Stimulated activated CD4-positive, alpha-beta T cell treated with anti-CD3 and anti-CD28 coated beads, TNF-alpha, amount 100 ng/mL, for 24 hours (primary cell): ENCODE measurements around the gene PIERCE2.
"Not testable (repeated sequence)": the region's sequence is repeated elsewhere in the genome, so short reads cannot be mapped to it uniquely, and the experiment has no call there.

ENCODE experiments used
- DNase-seq, 3 experiments: peaks; one replicate each; pipeline ENCODE4 v3.0.0-alpha.2; 2020; ENCODE audit warnings: low read depth in 3 of 3

Gene PIERCE2

GRCh38 chr15:55408012-55408928 is at the start of gene PIERCE2, which contains the start of gene CCPG1:
Gene PIERCE2 (plus strand): TSS chr15:55408495. CDS start chr15:55408769, 274 bp downstream.
Gene CCPG1 (minus strand): TSS chr15:55408359. CDS start chr15:55389424, 18,935 bp downstream.
- peak; percentile 74 to 86 (median 78) for DNase-seq

GRCh38 chr15:55360256-55360655 is 48.0 kb upstream of the PIERCE2 start:
- no peak for DNase-seq

GRCh38 chr15:55361048-55361447 is 47.2 kb upstream of the PIERCE2 start:
- no peak for DNase-seq

GRCh38 chr15:55362641-55363040 is 45.7 kb upstream of the PIERCE2 start:
- no peak for DNase-seq

GRCh38 chr15:55366981-55367380 is 41.3 kb upstream of the PIERCE2 start:
- no peak for DNase-seq

- DNase-seq = no peak
These were observed 35.4 kb upstream of the PIERCE2 start for GRCh38 chr15:55372701-55373440.

- no peak for DNase-seq
These were observed 29.2 kb upstream of the PIERCE2 start for GRCh38 chr15:55379095-55379494.

- no peak for DNase-seq
These were observed 26.7 kb upstream of the PIERCE2 start for GRCh38 chr15:55381595-55381994.

- no peak for DNase-seq
These were observed 24.6 kb upstream of the PIERCE2 start for GRCh38 chr15:55383687-55384086.

- DNase-seq = no peak
These were observed 21.3 kb upstream of the PIERCE2 start for GRCh38 chr15:55387027-55387426.

- DNase-seq = no peak
These were observed 19.1 kb upstream of the PIERCE2 start for GRCh38 chr15:55389264-55389607.

GRCh38 chr15:55394694-55395093 is 13.6 kb upstream of the PIERCE2 start:
- no peak for DNase-seq

GRCh38 chr15:55398243-55398642 is 10.1 kb upstream of the PIERCE2 start:
- no peak for DNase-seq

GRCh38 chr15:55400050-55400449 is 8.2 kb upstream of the PIERCE2 start:
- DNase-seq = not testable (repeated sequence)

GRCh38 chr15:55401786-55402246 is 6.5 kb upstream of the PIERCE2 start:
- DNase-seq = no peak

GRCh38 chr15:55402707-55403106 is 5.6 kb upstream of the PIERCE2 start:
- no peak for DNase-seq

- DNase-seq = no peak
These were observed 4.8 kb upstream of the PIERCE2 start for GRCh38 chr15:55403531-55403930.

GRCh38 chr15:55407498-55408011 is 740 bp upstream of the PIERCE2 start:
- no peak for DNase-seq

- not testable (repeated sequence) for DNase-seq
These were observed 681 bp downstream of the PIERCE2 start for GRCh38 chr15:55408976-55409375.

- not testable (repeated sequence) for DNase-seq
These were observed 9.4 kb downstream of the PIERCE2 start for GRCh38 chr15:55417678-55418077.

GRCh38 chr15:55420171-55420866 is 12.0 kb downstream of the PIERCE2 start:
- DNase-seq = no peak

GRCh38 chr15:55422089-55422488 is 13.8 kb downstream of the PIERCE2 start:
- no peak for DNase-seq
